H9 (cell line): ENCODE measurements around the gene WNT3. TPM values are rescaled to one million over a fixed set of nuclear protein-coding genes. Genes with fewer than 3 reads are reported as not detected.
A peak's percentile ranks its signal among the peaks of the same experiment; 100 is the strongest.

ENCODE experiments used
- DNase-seq: peaks from one replicate; pipeline ENCODE4 v3.0.0-alpha.2; 2017
- H2AFZ ChIP-seq: one replicate; pipeline ENCODE4 v1.6.1; 2013; ENCODE audit warnings: mild to moderate bottlenecking, low read length, control low read depth, moderate library complexity
- H2AK5ac ChIP-seq: 2 replicates; pipeline ENCODE4 v1.6.1; 2013; ENCODE audit warnings: low read length, control low read depth, mixed read lengths; ENCODE audit not compliant: insufficient read length
- H2BK120ac ChIP-seq: one replicate; pipeline ENCODE4 v1.6.1; 2013; ENCODE audit warnings: low read depth, mild to moderate bottlenecking, low read length, control low read depth, inconsistent platforms; ENCODE audit not compliant: poor library complexity, severe bottlenecking
- H2BK12ac ChIP-seq: 2 replicates; pipeline ENCODE4 v1.6.1; 2013; ENCODE audit warnings: low read length, control low read depth, mixed read lengths, low read depth; ENCODE audit not compliant: insufficient read length
- H2BK15ac ChIP-seq: 2 replicates; pipeline ENCODE4 v1.6.1; 2013; ENCODE audit warnings: low read depth, low read length, control low read depth
- H2BK20ac ChIP-seq: one replicate; pipeline ENCODE4 v1.6.1; 2013; ENCODE audit warnings: low read depth, mild to moderate bottlenecking, low read length, control low read depth, inconsistent platforms; ENCODE audit not compliant: poor library complexity, severe bottlenecking
- H2BK5ac ChIP-seq: 2 replicates; pipeline ENCODE4 v1.6.1; 2013; ENCODE audit warnings: low read length, control low read depth, mixed read lengths; ENCODE audit not compliant: insufficient read length
- H3K14ac ChIP-seq: 2 replicates; pipeline ENCODE4 v1.6.1; 2013; ENCODE audit warnings: low read length, control low read depth; ENCODE audit not compliant: insufficient read depth
- H3K18ac ChIP-seq: 2 replicates; pipeline ENCODE4 v1.6.1; 2013; ENCODE audit warnings: low read depth, mild to moderate bottlenecking, mixed read lengths, low read length, control low read depth; ENCODE audit not compliant: insufficient read length
- H3K23ac ChIP-seq: 2 replicates; pipeline ENCODE4 v1.6.1; 2013; ENCODE audit warnings: low read length, control low read depth, mixed read lengths, low read depth; ENCODE audit not compliant: insufficient read length
- H3K23me2 ChIP-seq: 2 replicates; pipeline ENCODE4 v1.6.1; 2013; ENCODE audit warnings: low read depth, mild to moderate bottlenecking, mixed read lengths, low read length, control low read depth; ENCODE audit not compliant: insufficient read length, poor library complexity, severe bottlenecking
- H3K27ac ChIP-seq: 2 replicates; pipeline ENCODE4 v1.5.1; 2013; ENCODE audit warnings: low read length, control low read depth, mixed read lengths, low read depth; ENCODE audit not compliant: insufficient read length
- H3K27me3 ChIP-seq: 2 replicates; pipeline ENCODE4 v1.6.1; 2013; ENCODE audit warnings: low read length, control low read depth, inconsistent platforms; ENCODE audit not compliant: insufficient read depth
- H3K4ac ChIP-seq: 2 replicates; pipeline ENCODE4 v1.6.1; 2013; ENCODE audit warnings: low read depth, mild to moderate bottlenecking, control low read depth, inconsistent platforms, low read length, moderate library complexity
- H3K4me1 ChIP-seq: 2 replicates; pipeline ENCODE4 v1.6.1; 2013; ENCODE audit warnings: low read length, control low read depth, inconsistent platforms; ENCODE audit not compliant: insufficient read depth
- H3K4me2 ChIP-seq: 2 replicates; pipeline ENCODE4 v1.6.1; 2013; ENCODE audit warnings: low read length, control low read depth, mixed read lengths; ENCODE audit not compliant: insufficient read length, insufficient read depth
- H3K56ac ChIP-seq: 2 replicates; pipeline ENCODE4 v1.6.1; 2013; ENCODE audit warnings: low read depth, mild to moderate bottlenecking, mixed read lengths, low read length, control low read depth; ENCODE audit not compliant: insufficient read length
- H3K79me1 ChIP-seq: 2 replicates; pipeline ENCODE4 v1.6.1; 2013; ENCODE audit warnings: low read depth, mild to moderate bottlenecking, moderate library complexity, low read length, control low read depth, inconsistent platforms; ENCODE audit not compliant: insufficient read depth, poor library complexity, severe bottlenecking
- H3K79me2 ChIP-seq: 2 replicates; pipeline ENCODE4 v1.6.1; 2013; ENCODE audit warnings: low read length, control low read depth, inconsistent platforms; ENCODE audit not compliant: insufficient read depth
- H3K9ac ChIP-seq: 2 replicates; pipeline ENCODE4 v1.6.1; 2013; ENCODE audit warnings: low read length, control low read depth, mixed read lengths; ENCODE audit not compliant: insufficient read length; ENCODE audit errors: extremely low read depth
- H3K9me3 ChIP-seq: one replicate; pipeline ENCODE4 v1.6.1; 2013; ENCODE audit warnings: low read depth, low read length, inconsistent platforms; ENCODE audit not compliant: control insufficient read depth
- H3T11ph ChIP-seq: one replicate; pipeline ENCODE4 v1.6.1; 2013; ENCODE audit warnings: mild to moderate bottlenecking, low read length, control low read depth, inconsistent platforms
- H4K20me1 ChIP-seq: one replicate; pipeline ENCODE4 v1.6.1; 2013; ENCODE audit not compliant: control insufficient read depth, insufficient read length, insufficient read depth
- H4K5ac ChIP-seq: 2 replicates; pipeline ENCODE4 v1.6.1; 2013; ENCODE audit warnings: low read depth, mild to moderate bottlenecking, mixed read lengths, low read length, control low read depth; ENCODE audit not compliant: insufficient read length
- H4K8ac ChIP-seq: replicated peaks from 2 replicates; pipeline ENCODE4 v1.6.1; 2013; ENCODE audit warnings: low read length, control low read depth, mixed read lengths, low read depth; ENCODE audit not compliant: insufficient read length
- H4K91ac ChIP-seq: 2 replicates; pipeline ENCODE4 v1.6.1; 2013; ENCODE audit warnings: low read depth, mild to moderate bottlenecking, moderate library complexity, mixed read lengths, low read length, control low read depth; ENCODE audit not compliant: insufficient read length
- H3K27ac Mint-ChIP-seq, 3 experiments: 2 replicates in 2 of 3; 3 replicates in 1 of 3; pipeline ENCODE4 v1.8.0; 2020 to 2021; ENCODE audit warnings: mixed read lengths in 3 of 3, mild to moderate bottlenecking in 1 of 3, moderate library complexity in 1 of 3
- H3K27me3 Mint-ChIP-seq: 2 replicates; pipeline ENCODE4 v1.8.0; 2021; ENCODE audit warnings: low read depth, mild to moderate bottlenecking, moderate library complexity, mixed read lengths
- H3K36me3 Mint-ChIP-seq, 3 experiments: 2 replicates in 2 of 3; 3 replicates in 1 of 3; pipeline ENCODE4 v1.8.0; 2020 to 2021; ENCODE audit warnings: low read depth in 3 of 3, mixed read lengths in 3 of 3; ENCODE audit not compliant: insufficient read depth in 1 of 3
- H3K4me1 Mint-ChIP-seq, 2 experiments: 2 replicates each; pipeline ENCODE4 v1.8.0; 2020; ENCODE audit warnings: mixed read lengths in 2 of 2
- H3K4me3 Mint-ChIP-seq, 2 experiments: 2 replicates in 1 of 2; 3 replicates in 1 of 2; pipeline ENCODE4 v1.8.0; 2020 to 2021; ENCODE audit warnings: mild to moderate bottlenecking in 2 of 2, mixed read lengths in 2 of 2, moderate library complexity in 1 of 2
- H3K9me3 Mint-ChIP-seq, 2 experiments: 2 replicates in 1 of 2; 3 replicates in 1 of 2; pipeline ENCODE4 v1.8.0; 2020; ENCODE audit warnings: mild to moderate bottlenecking in 2 of 2, mixed read lengths in 2 of 2, moderate library complexity in 1 of 2
- CTCF ChIP-seq: fragments of 200-600 bp; sonication (generic); conservative IDR thresholded peaks from 3 replicates; pipeline ENCODE4 v1.8.0; 2021; ENCODE audit warnings: antibody characterized with exemption, mild to moderate bottlenecking
- WGBS: extraction: QIAGEN DNeasy Blood & Tissue Kit; methylation state at CpG from one replicate; pipeline ENCODE4 v1.1.7; 2013; ENCODE audit warnings: missing lambda C conversion rate, low lambda C conversion rate, mixed read lengths; ENCODE audit not compliant: insufficient read length; ENCODE audit errors: extremely low coverage; 5-methylcytosine and 5-hydroxymethylcytosine counted together
- total RNA-seq: library from RNA; stranded (reverse); gene quantifications from 2 replicates; pipeline ENCODE4 v1.2.1, GENCODE V29; 2021

Gene WNT3
- total RNA-seq, 1 experiment from 2014 or later, result 22.4 TPM

GRCh38 chr17:46812624-46813318 is 5.7 kb downstream of the WNT3 start:
- no CpG with 5 or more reads among the region's 6 CpGs for WGBS
- peaks cover 16% of the 10 kb centered on the region; the same call in 1 of the 2 replicates for H3K27me3 ChIP-seq

More at GRCh38 chr17:46812624-46813318, 5.7 kb downstream of the WNT3 start:
- Histone ChIP-seq H3K79me1 (no peaks in the 10 kb centered on the region), H2BK20ac (no peak overlapping the region), H4K8ac (no peak overlapping the region), H3K9ac (no peak overlapping the region), H2BK5ac (no peak overlapping the region), H3K27ac (no peak overlapping the region), H4K20me1 (no peaks in the 10 kb centered on the region), H2AFZ (no peak overlapping the region), H2BK12ac (no peak overlapping the region), H3K4me2 (no peak overlapping the region), H2BK120ac (no peak overlapping the region), H3K18ac (no peak overlapping the region), H4K91ac (no peak overlapping the region), H2BK15ac (no peak overlapping the region), H3K79me2 (no peaks in the 10 kb centered on the region), H3K56ac (no peak overlapping the region), H3K9me3 (no peaks in the 10 kb centered on the region), H3K23ac (no peak overlapping the region), H4K5ac (no peak overlapping the region), H3K4me1 (peaks cover 7% of the 10 kb centered on the region; the same call in 1 of the 2 replicates), H3T11ph (no peak overlapping the region), H3K4ac (no peak overlapping the region), H3K14ac (no peak overlapping the region; the same call in 1 of the 2 replicates), H3K23me2 (peaks cover 9% of the 10 kb centered on the region), H2AK5ac (no peak overlapping the region)
- Mint-ChIP-seq H3K4me1 (peaks cover 59 to 74% of the 10 kb centered on the region in 2 experiments), H3K9me3 (no peaks in the 10 kb centered on the region; a peak in 2 of 5 replicates), H3K27ac (no peak overlapping the region), H3K27me3 (peaks cover 33% of the 10 kb centered on the region), H3K36me3 (no peaks in the 10 kb centered on the region; a peak in 1 of 7 replicates), H3K4me3 (no peak overlapping the region)
- no peak for TF ChIP-seq CTCF
- peak; percentile 24 for DNase-seq
